Stimulated activated CD8-positive, alpha-beta memory T cell treated with anti-CD3 and anti-CD28 coated beads, Interleukin-7, amount 100 ng/mL, for 48 hours (primary cell): ENCODE results near the gene SDC3.

Experiments
- DNase-seq, 2 donors: peaks; one replicate each; pipeline ENCODE4 v3.0.0-alpha.2; 2020; ENCODE audit warnings: low read depth in 1 of 2; ENCODE audit errors: extremely low read depth in 1 of 2

The SDC3 gene

GRCh38 chr1:30905916-30906620 lies 2.5 kb downstream of the SDC3 start:
- no peak for DNase-seq

DNA sequence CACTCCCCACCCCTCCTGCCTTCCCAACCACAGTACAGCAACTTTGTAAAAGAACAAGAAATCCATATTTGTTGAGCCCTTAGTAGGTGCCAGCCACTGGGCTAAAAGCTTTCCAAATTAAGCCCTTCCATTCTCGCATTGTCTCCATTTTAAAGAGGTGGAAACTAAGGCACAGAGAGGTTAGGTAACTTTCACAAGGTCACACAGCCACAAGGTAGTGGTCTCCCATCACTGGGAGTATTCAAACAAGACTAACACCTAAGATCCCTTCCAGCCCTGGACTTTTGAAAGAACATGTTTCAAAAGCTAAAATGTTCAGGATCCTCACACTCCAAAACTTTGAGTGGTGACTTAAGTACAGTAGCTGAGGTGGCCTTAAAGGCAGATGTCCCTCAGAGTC lies 3.2 kb downstream of the SDC3 start:
- DNase-seq: no peak

- DNase-seq: no peak
These were observed 3.6 kb downstream of the SDC3 start for GRCh38 chr1:30904962-30905335.

DNA sequence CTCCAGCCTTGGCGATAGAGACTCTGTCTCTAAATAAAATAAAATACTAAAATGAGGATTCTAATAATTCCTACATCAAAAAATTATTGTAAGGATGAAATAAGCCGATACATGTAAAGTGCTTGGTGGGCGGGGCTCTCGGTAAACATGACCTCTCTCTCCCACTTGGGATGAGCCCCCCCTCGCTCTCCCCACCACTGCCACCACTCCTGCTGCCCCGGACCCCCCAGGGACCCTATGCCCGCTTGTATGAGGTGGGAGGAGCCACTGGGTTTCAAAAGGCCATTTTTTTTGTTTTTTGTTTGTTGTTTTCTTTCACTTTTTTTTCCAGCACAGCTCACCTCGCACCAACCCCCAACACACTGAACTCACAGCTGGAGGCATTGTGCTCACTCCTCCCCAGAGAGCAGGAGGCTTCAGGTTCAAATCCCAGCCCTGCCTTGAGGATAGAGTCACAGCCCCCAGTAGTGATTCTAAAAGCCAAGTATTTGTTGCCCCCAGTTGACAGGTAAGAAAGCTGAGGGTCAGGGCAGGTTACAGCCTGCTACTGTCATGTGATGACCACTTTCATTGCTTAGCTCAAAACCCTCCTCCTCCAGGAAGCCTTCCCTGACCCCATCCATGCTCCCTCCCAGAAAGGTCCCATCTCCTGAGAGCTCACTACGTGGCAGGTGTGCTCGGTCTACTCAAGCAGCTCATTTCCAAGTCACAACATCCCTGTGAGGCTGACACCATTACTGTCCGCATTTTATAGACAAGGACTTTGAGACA lies 4.2 kb downstream of the SDC3 start:
- no peak for DNase-seq

GRCh38 chr1:30903343-30904034 lies 5.1 kb downstream of the SDC3 start:
- no peak for DNase-seq

DNA sequence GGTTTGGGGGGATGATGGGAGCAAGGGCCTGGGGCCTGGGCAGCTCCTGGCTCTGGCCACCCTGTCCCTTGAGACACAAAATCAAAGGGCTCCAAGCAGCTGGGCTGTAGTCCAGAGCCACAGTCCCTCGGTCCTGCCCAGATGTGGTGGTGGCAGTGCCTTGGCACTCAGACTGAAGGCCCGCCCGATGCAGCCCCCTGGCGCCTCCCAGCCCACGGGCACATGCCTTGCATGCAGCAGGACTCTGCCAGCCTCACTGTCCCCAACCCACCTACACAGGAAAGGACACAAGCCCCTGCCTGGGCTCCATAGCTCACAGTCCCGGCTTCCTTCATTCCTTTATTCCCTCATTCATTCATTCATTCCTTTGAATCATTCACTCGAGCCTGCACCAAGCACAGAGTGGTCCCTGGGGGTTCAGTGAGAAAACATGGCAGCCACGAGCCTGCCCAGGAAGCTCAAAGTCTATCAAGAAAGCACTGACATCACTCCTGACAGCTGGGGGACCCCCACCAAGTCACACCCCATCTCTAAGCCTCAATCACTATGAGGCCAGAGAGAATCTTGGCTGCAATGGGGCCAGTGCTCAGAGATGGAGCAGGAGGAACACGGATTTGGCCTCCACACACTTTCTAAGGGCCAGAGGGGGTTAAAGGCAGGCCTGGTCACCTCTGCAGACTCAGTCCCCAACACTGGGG lies 5.8 kb downstream of the SDC3 start:
- DNase-seq: no peak

- no peak for DNase-seq
These were observed 6.6 kb downstream of the SDC3 start for GRCh38 chr1:30901798-30902581.

GRCh38 chr1:30900931-30901560 lies 7.5 kb downstream of the SDC3 start:
- no peak for DNase-seq

DNA sequence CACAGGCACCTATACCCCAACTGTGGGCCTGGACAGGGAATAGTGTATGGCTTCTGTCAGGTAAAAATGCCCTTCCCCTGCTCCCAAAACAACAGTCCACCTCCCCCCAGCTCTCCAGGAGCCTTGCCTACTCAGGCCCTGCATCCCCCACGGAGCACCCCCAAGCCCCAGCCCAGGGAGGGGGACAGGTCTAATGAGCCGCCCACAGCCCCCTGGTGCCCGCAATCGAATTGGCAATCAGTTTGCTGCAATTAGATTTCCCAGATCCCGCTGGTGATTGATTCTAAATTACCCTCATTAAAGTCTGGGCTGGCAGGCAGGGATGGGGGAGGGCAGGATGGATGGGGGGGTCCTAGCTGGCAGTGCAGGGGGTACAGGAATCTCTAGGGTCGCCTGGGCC lies 8.1 kb downstream of the SDC3 start:
- no peak for DNase-seq

DNA sequence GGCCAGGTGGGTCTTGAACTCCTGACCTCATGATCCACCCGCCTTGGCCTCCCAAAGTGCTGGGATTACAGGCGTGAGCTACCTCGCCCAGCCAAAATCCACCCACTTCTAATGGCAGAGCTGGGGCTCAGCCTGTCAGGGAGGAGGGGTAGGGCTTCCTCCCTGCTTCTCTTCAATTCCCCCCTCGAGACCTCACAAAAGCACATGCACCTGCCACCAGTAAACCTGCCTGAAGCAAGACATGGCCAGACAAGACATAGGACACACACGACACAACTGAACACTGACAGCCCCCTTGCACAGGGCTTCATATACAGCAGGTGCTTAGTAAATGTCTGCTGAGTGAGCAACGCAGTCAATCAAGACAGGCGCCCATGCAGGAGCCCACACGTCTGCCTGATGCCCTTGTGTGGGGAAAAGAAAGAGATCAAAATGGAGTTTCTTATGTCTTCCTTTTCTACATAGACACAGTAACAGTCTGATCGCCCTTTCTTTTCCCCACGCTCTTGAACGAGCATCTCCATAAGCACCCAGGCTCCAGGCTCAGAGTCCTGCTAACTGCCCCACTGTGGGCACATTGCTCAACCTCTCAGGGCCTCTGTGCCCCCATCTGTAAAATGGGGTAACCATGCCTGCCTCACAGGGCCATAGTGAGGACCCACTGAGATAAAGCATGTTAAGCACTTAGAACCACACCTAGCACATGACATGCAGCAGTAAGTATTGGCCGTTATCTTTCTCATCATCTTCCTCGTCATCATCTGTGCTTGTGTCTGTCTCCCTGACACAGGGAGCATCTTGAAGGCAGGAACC lies 8.8 kb downstream of the SDC3 start:
- no peak for DNase-seq

- no peak for DNase-seq
These were observed 10.3 kb downstream of the SDC3 start for GRCh38 chr1:30898031-30898815.

GRCh38 chr1:30896905-30897304 lies 11.7 kb downstream of the SDC3 start:
- DNase-seq: no peak

- no peak for DNase-seq
These were observed 12.5 kb downstream of the SDC3 start for GRCh38 chr1:30895944-30896660.

DNA sequence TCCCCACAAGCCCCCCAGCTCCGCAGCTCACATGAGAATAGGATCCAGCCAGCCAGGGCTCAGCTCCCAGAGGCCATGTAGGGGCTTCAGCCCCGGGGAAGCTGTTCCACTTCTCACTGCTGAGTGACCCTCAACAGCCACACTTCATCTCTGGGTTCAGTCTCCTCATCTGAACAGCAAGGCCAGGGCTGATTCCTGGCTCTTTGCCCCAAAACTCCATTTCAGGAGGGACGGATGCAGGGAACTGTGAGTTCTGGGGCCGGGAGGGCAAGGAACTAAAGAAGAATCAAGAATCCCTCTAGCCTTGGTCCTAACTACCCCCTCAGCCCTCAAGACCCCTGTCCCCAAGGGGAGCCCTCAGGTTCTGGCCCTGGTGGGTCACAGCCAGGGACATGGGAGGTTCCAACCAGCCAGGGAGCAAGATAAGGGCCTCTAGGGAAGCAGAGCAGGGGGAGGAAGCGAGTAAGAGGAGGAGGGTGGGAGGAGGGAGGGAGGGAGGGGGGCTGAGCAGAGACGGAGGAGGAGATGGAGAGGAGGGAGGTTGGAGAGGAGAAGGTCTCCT lies 13.1 kb downstream of the SDC3 start:
- no peak for DNase-seq

- no peak for DNase-seq
These were observed 14.0 kb downstream of the SDC3 start for GRCh38 chr1:30894508-30894973.

- DNase-seq: no peak
These were observed 14.6 kb downstream of the SDC3 start for GRCh38 chr1:30893776-30894507.

GRCh38 chr1:30892671-30893073 lies 15.9 kb downstream of the SDC3 start:
- no peak for DNase-seq
